Uterus (tissue), 4 donors: ENCODE results near the gene CEACAM4. TPM values are rescaled to one million over a fixed set of nuclear protein-coding genes. Genes with fewer than 3 reads are reported as not detected.

Source experiments
- DNase-seq, 2 donors: peaks; one replicate each; pipeline ENCODE4 v3.0.0-alpha.2; 2019 to 2020
- H3K27ac ChIP-seq, 2 donors: fragments of 200-600 bp; sonication (generic); 1 replicate in 1 of 2; 2 replicates in 1 of 2; pipeline ENCODE4 v1.5.1; 2016 to 2018
- H3K27me3 ChIP-seq, 2 donors: fragments of 200-600 bp; sonication (generic); one replicate each; pipeline ENCODE4 v1.5.1; 2018 to 2019; ENCODE audit warnings: control low read depth in 1 of 2
- H3K36me3 ChIP-seq, 2 donors: fragments of 200-600 bp; sonication (generic); one replicate each; pipeline ENCODE4 v1.5.1; 2019; ENCODE audit warnings: control low read depth in 1 of 2
- H3K4me1 ChIP-seq, 2 donors: fragments of 200-600 bp; sonication (generic); one replicate each; pipeline ENCODE4 v1.5.1; 2018 to 2019; ENCODE audit warnings: control low read depth in 1 of 2
- H3K4me3 ChIP-seq, 2 donors: fragments of 200-600 bp; sonication (generic); 1 replicate in 1 of 2; 2 replicates in 1 of 2; pipeline ENCODE4 v1.5.1; 2018 to 2019; ENCODE audit warnings: mild to moderate bottlenecking in 1 of 2
- H3K9me3 ChIP-seq, 2 donors: fragments of 200-600 bp; sonication (generic); one replicate each; pipeline ENCODE4 v1.5.1; 2019; ENCODE audit warnings: control low read depth in 1 of 2
- POLR2A ChIP-seq, 2 donors: fragments of 450-650 bp; IDR thresholded peaks; one replicate each; pipeline ENCODE4 v1.6.1; 2016; ENCODE audit warnings: antibody characterized with exemption in 2 of 2, mild to moderate bottlenecking in 1 of 2, moderate library complexity in 1 of 2
- intact Hi-C: fragments of 100-400 bp; cut with DNase I; formaldehyde crosslinking; loops from one replicate; pipeline ENCODE4 v1.15.1; 2023; ENCODE audit warnings: low total_unique reads
- total RNA-seq, 4 donors: library from RNA; depleted of rRNA in 3 of 4; stranded (reverse); fragments of >200 nt in 3 of 4; gene quantifications; one replicate each; pipeline versions ENCODE4 v1.1.0 to v1.2.4, GENCODE V29; 2014 to 2023
- TF ChIP-seq, protein P1 (sequence below), 4 experiments: fragments of 200-600 bp in 2 of 4; fragments of 450-650 bp in 2 of 4; sonication (generic) in 2 of 4; IDR thresholded peaks; one replicate each; pipeline ENCODE4 v1.5.1; 2016 to 2019; ENCODE audit warnings: antibody characterized with exemption in 4 of 4, mild to moderate bottlenecking in 2 of 4, moderate library complexity in 1 of 4
- donor health status: DM: yes; HTN: yes; CAD: no.

CEACAM4 gene
- total RNA-seq: under 1 TPM in 2 of 4 donors, not detected in 2; 0.26 to 0.61 TPM

DNA sequence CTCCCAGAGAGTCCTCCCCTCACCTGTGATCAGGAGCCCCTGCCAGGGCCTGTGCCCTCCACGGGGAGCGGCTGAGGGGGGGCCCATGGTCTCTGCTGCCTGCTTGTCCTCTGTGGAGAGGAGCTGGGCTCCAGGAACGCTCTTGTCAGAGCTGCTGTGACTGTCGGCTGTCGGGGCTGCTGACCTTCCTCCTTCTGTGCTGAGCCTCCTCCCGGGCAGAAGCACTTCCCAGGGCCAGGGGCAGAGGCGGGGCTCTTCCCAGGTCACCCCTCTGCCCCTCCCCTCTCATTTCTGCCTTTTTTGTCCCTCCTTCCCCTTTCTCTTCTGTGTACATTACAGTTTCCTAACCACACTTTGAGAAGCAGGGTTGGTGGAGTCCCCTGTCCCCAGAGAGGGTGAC lies at the start of gene CEACAM4:
CEACAM4 (minus strand) TSS at position 198 of the 400 bp plus-strand sequence; CDS start at position 87, 111 bp downstream.
- Histone ChIP-seq H3K9me3 (no peaks in the 10 kb centered on the region), H3K27me3 (no peaks in the 10 kb centered on the region), H3K36me3 (no peaks in the 10 kb centered on the region), H3K4me3 (no peak within 1 kb of the TSS), H3K27ac (no peak within 1 kb of the TSS), H3K4me1 (no peaks in the 10 kb centered on the region)
- no peak for DNase-seq
- intact Hi-C loops: no loop called here
- TF ChIP-seq, protein P1, sequence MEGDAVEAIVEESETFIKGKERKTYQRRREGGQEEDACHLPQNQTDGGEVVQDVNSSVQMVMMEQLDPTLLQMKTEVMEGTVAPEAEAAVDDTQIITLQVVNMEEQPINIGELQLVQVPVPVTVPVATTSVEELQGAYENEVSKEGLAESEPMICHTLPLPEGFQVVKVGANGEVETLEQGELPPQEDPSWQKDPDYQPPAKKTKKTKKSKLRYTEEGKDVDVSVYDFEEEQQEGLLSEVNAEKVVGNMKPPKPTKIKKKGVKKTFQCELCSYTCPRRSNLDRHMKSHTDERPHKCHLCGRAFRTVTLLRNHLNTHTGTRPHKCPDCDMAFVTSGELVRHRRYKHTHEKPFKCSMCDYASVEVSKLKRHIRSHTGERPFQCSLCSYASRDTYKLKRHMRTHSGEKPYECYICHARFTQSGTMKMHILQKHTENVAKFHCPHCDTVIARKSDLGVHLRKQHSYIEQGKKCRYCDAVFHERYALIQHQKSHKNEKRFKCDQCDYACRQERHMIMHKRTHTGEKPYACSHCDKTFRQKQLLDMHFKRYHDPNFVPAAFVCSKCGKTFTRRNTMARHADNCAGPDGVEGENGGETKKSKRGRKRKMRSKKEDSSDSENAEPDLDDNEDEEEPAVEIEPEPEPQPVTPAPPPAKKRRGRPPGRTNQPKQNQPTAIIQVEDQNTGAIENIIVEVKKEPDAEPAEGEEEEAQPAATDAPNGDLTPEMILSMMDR (IDR thresholded peaks at IDR 0.05): no peak

DNA sequence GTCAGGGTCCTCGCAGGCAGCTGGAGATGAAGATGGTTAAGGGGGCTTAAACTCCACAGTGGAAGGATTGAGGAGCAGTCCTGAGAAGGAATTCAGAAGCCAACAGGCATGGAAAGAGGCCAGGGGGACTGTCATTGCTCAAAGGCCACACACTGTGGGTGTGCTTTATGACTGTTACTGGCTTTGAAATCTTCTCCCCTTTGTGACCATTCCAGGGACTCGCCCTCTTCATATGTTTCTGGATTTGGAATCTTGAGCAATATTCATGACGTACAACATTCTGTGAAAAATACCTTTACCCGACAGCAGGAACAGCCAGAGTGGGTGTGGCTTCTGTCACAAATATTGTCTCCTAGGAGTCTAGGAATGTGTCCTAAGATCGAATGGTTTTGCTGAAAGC lies 44.6 kb upstream of the CEACAM4 start:
- Histone ChIP-seq H3K4me1 (no peaks in the 10 kb centered on the region), H3K27ac (no peak overlapping the region), H3K4me3 (no peak overlapping the region), H3K36me3 (no peaks in the 10 kb centered on the region), H3K27me3 (no peaks in the 10 kb centered on the region), H3K9me3 (no peaks in the 10 kb centered on the region)
- TF ChIP-seq, protein P1 (IDR thresholded peaks at IDR 0.05): no peak
- no peak for TF ChIP-seq POLR2A (IDR thresholded peaks at IDR 0.05)
- no peak for DNase-seq
- intact Hi-C loops: no loop called here

DNA sequence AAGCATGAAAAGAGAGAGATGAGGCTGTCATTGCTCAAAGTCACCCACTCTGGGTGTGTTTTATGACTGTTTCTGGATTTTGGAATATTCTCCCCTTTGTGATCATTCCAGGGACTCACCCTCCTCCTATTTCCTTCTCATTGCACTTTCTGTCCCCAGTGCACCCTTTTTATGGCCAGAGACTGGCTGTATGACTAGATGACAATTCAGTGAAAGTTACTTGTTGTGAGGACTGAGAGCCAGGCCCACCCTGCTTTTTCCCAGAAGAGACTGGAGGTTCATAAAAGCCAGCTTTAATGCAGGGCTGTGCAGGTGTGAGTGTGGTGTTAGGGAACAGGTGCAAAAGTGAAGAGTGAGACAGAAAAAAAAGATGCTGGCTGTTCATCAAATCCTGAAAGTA lies 43.9 kb upstream of the CEACAM4 start:
- Histone ChIP-seq H3K4me3 (no peak overlapping the region), H3K27me3 (no peaks in the 10 kb centered on the region), H3K4me1 (no peaks in the 10 kb centered on the region), H3K9me3 (peaks cover 0 to 5% of the 10 kb centered on the region in 2 donors), H3K36me3 (no peaks in the 10 kb centered on the region), H3K27ac (no peak overlapping the region)
- intact Hi-C loops: no loop called here
- TF ChIP-seq POLR2A (IDR thresholded peaks at IDR 0.05): no peak
- TF ChIP-seq, protein P1 (IDR thresholded peaks at IDR 0.05): no peak
- no peak for DNase-seq

DNA sequence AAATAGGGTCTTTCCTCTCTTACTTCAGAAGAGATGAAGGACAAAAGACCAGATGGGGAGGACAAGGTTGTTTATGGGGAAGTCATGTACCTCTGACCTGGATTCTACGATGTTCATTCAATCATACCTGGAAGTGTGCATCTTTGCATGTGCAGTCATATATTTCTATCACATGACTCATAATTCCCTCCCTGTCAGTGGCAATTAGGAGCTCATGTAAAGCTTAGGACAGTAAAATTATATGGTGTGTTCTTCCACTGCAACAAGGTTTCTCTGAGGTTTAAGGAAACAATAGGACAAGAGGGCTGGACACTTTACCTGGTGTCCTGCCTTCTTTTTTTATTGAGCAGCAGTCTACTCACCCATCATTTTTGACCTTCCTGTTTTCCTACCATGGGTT lies 41.4 kb upstream of the CEACAM4 start:
- TF ChIP-seq, protein P1 (IDR thresholded peaks at IDR 0.05): no peak
- no peak for TF ChIP-seq POLR2A (IDR thresholded peaks at IDR 0.05)
- H3K9me3 ChIP-seq: peaks cover 0 to 5% of the 10 kb centered on the region in 2 donors
- H3K27ac ChIP-seq: no peak overlapping the region
- no peaks in the 10 kb centered on the region for H3K36me3 ChIP-seq
- no peaks in the 10 kb centered on the region for H3K4me1 ChIP-seq
- H3K4me3 ChIP-seq: no peak overlapping the region
- H3K27me3 ChIP-seq: no peaks in the 10 kb centered on the region
- DNase-seq: no peak
- intact Hi-C loops: no loop called here

DNA sequence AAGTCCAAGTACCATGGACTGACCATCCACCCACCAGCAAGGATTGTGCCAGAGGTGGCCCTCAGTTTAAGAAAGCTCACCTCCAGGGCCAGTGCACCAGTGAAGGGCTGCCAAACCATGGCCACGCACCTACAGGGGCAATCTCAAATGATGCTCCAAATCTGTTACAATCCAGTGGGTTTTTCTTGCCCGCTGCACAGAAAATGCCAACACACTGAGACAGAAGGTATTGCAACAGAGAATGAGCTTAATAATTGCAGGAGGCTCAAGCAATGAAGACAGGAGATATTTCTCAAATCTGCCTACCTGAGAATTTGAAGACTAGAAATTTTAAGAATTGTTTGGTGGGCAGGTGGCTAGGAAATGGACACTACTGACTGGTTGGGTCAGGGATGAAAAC lies 39.2 kb upstream of the CEACAM4 start:
- Histone ChIP-seq H3K27me3 (no peaks in the 10 kb centered on the region), H3K27ac (no peak overlapping the region), H3K9me3 (peaks cover 0 to 5% of the 10 kb centered on the region in 2 donors), H3K4me1 (no peaks in the 10 kb centered on the region), H3K4me3 (no peak overlapping the region), H3K36me3 (no peaks in the 10 kb centered on the region)
- TF ChIP-seq POLR2A (IDR thresholded peaks at IDR 0.05): no peak
- TF ChIP-seq, protein P1 (IDR thresholded peaks at IDR 0.05): no peak
- intact Hi-C loops: no loop called here
- no peak for DNase-seq
